Trophoblast cell (in vitro differentiated cells and primary cell): ENCODE data around the gene PLCD1.

ENCODE experiments used
- DNase-seq, 2 donors: peaks; one replicate each; pipeline ENCODE4 v3.0.0-alpha.2; 2016
- H2AFZ ChIP-seq: 2 replicates; pipeline ENCODE4 v1.6.1; 2013; ENCODE audit warnings: low read length, moderate library complexity, mild to moderate bottlenecking; ENCODE audit not compliant: insufficient read depth, poor library complexity
- H2AK5ac ChIP-seq: 2 replicates; pipeline ENCODE4 v1.6.1; 2013; ENCODE audit warnings: mild to moderate bottlenecking, low read length
- H2BK120ac ChIP-seq: 2 replicates; pipeline ENCODE4 v1.6.1; 2013; ENCODE audit warnings: low read length, mild to moderate bottlenecking, moderate library complexity; ENCODE audit not compliant: insufficient read depth, poor library complexity
- H2BK12ac ChIP-seq: 2 replicates; pipeline ENCODE4 v1.6.1; 2013; ENCODE audit warnings: mild to moderate bottlenecking, low read length, moderate library complexity
- H2BK5ac ChIP-seq: 2 replicates; pipeline ENCODE4 v1.6.1; 2013; ENCODE audit warnings: low read length, low read depth, moderate library complexity, mild to moderate bottlenecking; ENCODE audit not compliant: poor library complexity
- H3K14ac ChIP-seq: 2 replicates; pipeline ENCODE4 v1.6.1; 2013; ENCODE audit warnings: mild to moderate bottlenecking, low read length
- H3K18ac ChIP-seq: 2 replicates; pipeline ENCODE4 v1.6.1; 2013; ENCODE audit warnings: mild to moderate bottlenecking, low read length
- H3K23ac ChIP-seq: 2 replicates; pipeline ENCODE4 v1.6.1; 2013; ENCODE audit warnings: low read length
- H3K27ac ChIP-seq: 2 replicates; pipeline ENCODE4 v1.5.1; 2013; ENCODE audit warnings: low read depth, mild to moderate bottlenecking, inconsistent platforms, low read length, moderate library complexity
- H3K27me3 ChIP-seq: 2 replicates; pipeline ENCODE4 v1.6.1; 2013; ENCODE audit warnings: inconsistent platforms, mild to moderate bottlenecking, low read length, moderate library complexity; ENCODE audit not compliant: insufficient read depth
- H3K36me3 ChIP-seq, 2 experiments: 1 replicate in 1 of 2; 2 replicates in 1 of 2; pipeline ENCODE4 v1.6.1; 2013; ENCODE audit warnings: low read length in 2 of 2, mild to moderate bottlenecking in 2 of 2, moderate library complexity in 1 of 2; ENCODE audit not compliant: insufficient read depth in 2 of 2, control insufficient read depth in 1 of 2
- H3K4ac ChIP-seq: 2 replicates; pipeline ENCODE4 v1.6.1; 2013; ENCODE audit warnings: low read depth, mild to moderate bottlenecking, low read length, moderate library complexity
- H3K4me1 ChIP-seq, 2 experiments: 1 replicate in 1 of 2; 2 replicates in 1 of 2; pipeline ENCODE4 v1.6.1; 2013; ENCODE audit warnings: low read length in 2 of 2, mild to moderate bottlenecking in 2 of 2, moderate library complexity in 1 of 2; ENCODE audit not compliant: insufficient read depth in 2 of 2, control insufficient read depth in 1 of 2
- H3K4me2 ChIP-seq: 2 replicates; pipeline ENCODE4 v1.6.1; 2013; ENCODE audit warnings: inconsistent platforms, mild to moderate bottlenecking, low read length, moderate library complexity
- H3K4me3 ChIP-seq: 2 replicates; pipeline ENCODE4 v1.5.1; 2013; ENCODE audit warnings: mild to moderate bottlenecking, low read depth, low read length, inconsistent platforms
- H3K79me1 ChIP-seq: one replicate; pipeline ENCODE4 v1.6.1; 2013; ENCODE audit warnings: low read length
- H3K79me2 ChIP-seq: 2 replicates; pipeline ENCODE4 v1.6.1; 2013; ENCODE audit warnings: low read length, mild to moderate bottlenecking; ENCODE audit not compliant: control insufficient read depth, insufficient read depth, poor library complexity
- H3K9ac ChIP-seq: 2 replicates; pipeline ENCODE4 v1.6.1; 2013; ENCODE audit warnings: mild to moderate bottlenecking, low read length
- H3K9me3 ChIP-seq: 2 replicates; pipeline ENCODE4 v1.6.1; 2013; ENCODE audit warnings: low read depth, mild to moderate bottlenecking, control low read depth, inconsistent platforms, low read length; ENCODE audit not compliant: insufficient read depth
- H4K12ac ChIP-seq: 2 replicates; pipeline ENCODE4 v1.6.1; 2013; ENCODE audit warnings: low read depth, mild to moderate bottlenecking, low read length, moderate library complexity
- H4K8ac ChIP-seq: 2 replicates; pipeline ENCODE4 v1.6.1; 2013; ENCODE audit warnings: low read depth, mild to moderate bottlenecking, low read length, moderate library complexity
- H4K91ac ChIP-seq: one replicate; pipeline ENCODE4 v1.6.1; 2013; ENCODE audit warnings: low read depth, mild to moderate bottlenecking, low read length, moderate library complexity
- WGBS: extraction: QIAGEN DNeasy Blood & Tissue Kit; methylation state at CpG from one replicate; pipeline ENCODE4 v1.1.7; 2013; ENCODE audit warnings: missing lambda C conversion rate; ENCODE audit not compliant: insufficient read length, insufficient coverage; ENCODE audit errors: extremely low coverage; 5-methylcytosine and 5-hydroxymethylcytosine counted together

The PLCD1 gene

GRCh38 chr3:38003371-38003816 lies 26.0 kb downstream of the PLCD1 start:
- Histone ChIP-seq H3K79me1 (peaks cover 6% of the 10 kb centered on the region), H2AK5ac (no peak overlapping the region), H3K36me3 (peaks cover 13 to 19% of the 10 kb centered on the region in 2 experiments), H3K79me2 (peaks cover 4% of the 10 kb centered on the region), H3K4me3 (no peak overlapping the region), H3K4ac (no peak overlapping the region), H4K91ac (no peak overlapping the region), H3K4me2 (no peak overlapping the region), H3K14ac (no peak overlapping the region), H4K8ac (no peak overlapping the region), H2AFZ (no peak overlapping the region), H2BK5ac (no peak overlapping the region), H3K23ac (no peak overlapping the region), H3K18ac (no peak overlapping the region), H3K9me3 (peaks cover 2% of the 10 kb centered on the region), H2BK120ac (no peak overlapping the region), H3K27ac (no peak overlapping the region), H3K9ac (no peak overlapping the region), H4K12ac (no peak overlapping the region), H3K4me1 (peaks cover 3 to 8% of the 10 kb centered on the region in 2 experiments), H2BK12ac (no peak overlapping the region), H3K27me3 (no peaks in the 10 kb centered on the region)
- no CpG with 5 or more reads among the region's 7 CpGs for WGBS
- peak in 1 of 2 donors; percentile 30 for DNase-seq

GRCh38 chr3:38002940-38003339 lies 26.5 kb downstream of the PLCD1 start:
- H3K14ac ChIP-seq: no peak overlapping the region
- H4K8ac ChIP-seq: no peak overlapping the region
- no peak overlapping the region for H3K4ac ChIP-seq
- H4K12ac ChIP-seq: no peak overlapping the region
- H3K79me1 ChIP-seq: peaks cover 7% of the 10 kb centered on the region
- H3K4me2 ChIP-seq: no peak overlapping the region
- no peak overlapping the region for H4K91ac ChIP-seq
- H3K27ac ChIP-seq: no peak overlapping the region
- peaks cover 9 to 14% of the 10 kb centered on the region in 2 experiments for H3K36me3 ChIP-seq
- no peaks in the 10 kb centered on the region for H3K9me3 ChIP-seq
- no peak overlapping the region for H2AK5ac ChIP-seq
- no CpG with 5 or more reads among the region's 9 CpGs for WGBS
- H3K79me2 ChIP-seq: peaks cover 4% of the 10 kb centered on the region
- DNase-seq: no peak
- no peak overlapping the region for H2AFZ ChIP-seq
- no peak overlapping the region for H2BK120ac ChIP-seq
- H3K18ac ChIP-seq: no peak overlapping the region
- no peak overlapping the region for H3K4me3 ChIP-seq
- peaks cover 5 to 13% of the 10 kb centered on the region in 2 experiments for H3K4me1 ChIP-seq
- H2BK5ac ChIP-seq: no peak overlapping the region
- H2BK12ac ChIP-seq: no peak overlapping the region
- no peak overlapping the region for H3K9ac ChIP-seq
- H3K27me3 ChIP-seq: no peaks in the 10 kb centered on the region
- H3K23ac ChIP-seq: no peak overlapping the region

- Histone ChIP-seq H4K12ac (no peak overlapping the region), H3K27ac (no peak overlapping the region), H4K91ac (no peak overlapping the region), H3K9me3 (no peaks in the 10 kb centered on the region), H2AFZ (no peak overlapping the region), H3K23ac (no peak overlapping the region), H4K8ac (no peak overlapping the region), H2AK5ac (no peak overlapping the region), H3K79me2 (peaks cover 4% of the 10 kb centered on the region), H2BK12ac (no peak overlapping the region), H2BK120ac (no peak overlapping the region), H3K4me3 (peak overlapping the region; percentile 18), H3K4ac (no peak overlapping the region), H3K27me3 (no peaks in the 10 kb centered on the region), H2BK5ac (no peak overlapping the region), H3K9ac (no peak overlapping the region), H3K14ac (no peak overlapping the region), H3K4me1 (peaks cover 5 to 13% of the 10 kb centered on the region in 2 experiments), H3K36me3 (peaks cover 4 to 9% of the 10 kb centered on the region in 2 experiments), H3K4me2 (no peak overlapping the region), H3K79me1 (peaks cover 7% of the 10 kb centered on the region), H3K18ac (no peak overlapping the region)
- DNase-seq: no peak
- no CpG with 5 or more reads among the region's 6 CpGs for WGBS
These were observed 27.1 kb downstream of the PLCD1 start for GRCh38 chr3:38002291-38002876.

- no peak overlapping the region for H2BK5ac ChIP-seq
- H3K4ac ChIP-seq: no peak overlapping the region
- no peaks in the 10 kb centered on the region for H3K27me3 ChIP-seq
- H4K91ac ChIP-seq: no peak overlapping the region
- H2BK120ac ChIP-seq: no peak overlapping the region
- H2AFZ ChIP-seq: no peak overlapping the region
- peaks cover 4% of the 10 kb centered on the region for H3K79me2 ChIP-seq
- H3K79me1 ChIP-seq: peaks cover 7% of the 10 kb centered on the region
- no peak overlapping the region for H3K9ac ChIP-seq
- peaks cover 5 to 13% of the 10 kb centered on the region in 2 experiments for H3K4me1 ChIP-seq
- no peaks in the 10 kb centered on the region for H3K9me3 ChIP-seq
- no peak overlapping the region for H3K23ac ChIP-seq
- peaks cover 3 to 5% of the 10 kb centered on the region in 2 experiments for H3K36me3 ChIP-seq
- H3K18ac ChIP-seq: no peak overlapping the region
- no peak overlapping the region for H4K8ac ChIP-seq
- no peak overlapping the region for H3K14ac ChIP-seq
- H3K4me2 ChIP-seq: no peak overlapping the region
- H2AK5ac ChIP-seq: no peak overlapping the region
- H2BK12ac ChIP-seq: no peak overlapping the region
- WGBS: no CpG with 5 or more reads among the region's 9 CpGs
- H3K4me3 ChIP-seq: no peak overlapping the region
- no peak for DNase-seq
- no peak overlapping the region for H3K27ac ChIP-seq
- H4K12ac ChIP-seq: no peak overlapping the region
These were observed 27.9 kb downstream of the PLCD1 start for GRCh38 chr3:38001456-38002081.
